Neural cell (in vitro differentiated cells): ENCODE results near the gene ATL1. TPM values are rescaled to one million over a fixed set of nuclear protein-coding genes. Genes with fewer than 3 reads are reported as not detected.

Source experiments
- polyA plus RNA-seq: library from polyadenylated mRNA; depleted of rRNA; stranded (reverse); fragments of >200 nt; gene quantifications from 2 replicates; pipeline ENCODE4 v1.2.3, GENCODE V29; 2014
- small RNA-seq, 3 experiments: library from RNA; depleted of rRNA; stranded (forward); fragments of <200 nt; gene quantifications; one replicate each; pipeline ENCODE3, GENCODE V24; 2012

The ATL1 gene
- polyA plus RNA-seq, 1 donor from 2014 or later: 70.4 TPM

Small RNA genes within 50 kb of the gene (small RNA-seq; reads per million reads assigned to genes)
- gene RN7SL452P (0 reads per million in 3 experiments), gene SNRPGP1 (0 reads per million in 3 experiments)

Other genes with a start within 250 kb of the ATL1 start
- 8.9 and 9.9 TPM in 2 replicates for gene L2HGDH, start 247.9 kb upstream of the ATL1 start, polyA plus RNA-seq
- gene DMAC2L, start 247.8 kb upstream of the ATL1 start, polyA plus RNA-seq: 17.1 and 17.9 TPM in 2 replicates
- 1.8 and 3.1 TPM in 2 replicates for gene CDKL1, start 163.3 kb upstream of the ATL1 start, polyA plus RNA-seq
- 110 and 148 TPM in 2 replicates for gene MAP4K5, start 27.6 kb upstream of the ATL1 start, polyA plus RNA-seq
- 4.1 and 4.9 TPM in 2 replicates for gene SAV1, start 108.2 kb downstream of the ATL1 start, polyA plus RNA-seq